ENCODE results near the gene NOL9. TPM values are rescaled to one million over a fixed set of nuclear protein-coding genes. Genes with fewer than 3 reads are reported as not detected.

NOL9 gene
- total RNA-seq, 3 donors from 2014 or later (not counting 1 experiment from before 2014, with no cell fraction given) = 40.7 to 53.3 (median 52.0) TPM

DNA sequence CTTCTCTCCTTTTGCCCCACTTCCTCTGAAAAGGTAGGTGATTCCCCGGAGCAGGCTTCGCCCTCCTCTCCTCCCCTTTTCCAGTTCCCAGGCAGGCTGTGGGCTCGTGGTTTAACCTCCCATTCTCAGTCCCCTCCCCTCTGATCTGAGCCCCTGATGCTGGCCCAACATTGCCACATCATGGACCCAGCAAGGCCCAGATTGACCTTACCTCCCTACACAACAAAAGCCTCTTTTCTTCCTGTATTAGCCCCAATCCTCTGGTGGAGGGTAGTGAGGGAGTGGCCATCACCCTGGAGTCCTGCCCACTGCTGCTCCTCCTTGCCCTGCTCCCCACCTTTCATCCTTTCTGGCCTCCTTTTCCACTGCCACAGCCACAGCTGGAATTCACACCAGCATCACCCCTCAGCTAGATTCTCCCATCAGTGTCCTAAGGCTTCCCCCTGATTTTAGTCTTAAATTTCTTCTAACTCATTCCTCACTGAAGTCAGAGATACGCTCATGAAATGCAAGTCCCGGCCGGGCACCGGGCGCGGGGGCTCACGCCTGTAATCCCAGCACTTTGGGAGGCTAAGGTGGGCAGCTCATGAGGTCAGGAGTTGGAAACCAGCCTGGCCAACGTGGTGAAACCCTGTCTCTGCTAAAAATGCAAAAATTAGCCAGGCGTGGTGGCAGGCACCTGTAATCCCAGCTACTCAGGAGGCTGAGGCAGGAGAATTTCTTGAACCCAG lies 18.5 kb upstream of the NOL9 start:
- Mint-ChIP-seq H3K36me3 (no peaks in the 10 kb centered on the region), H3K27ac (no peak overlapping the region), H3K4me1 (no peaks in the 10 kb centered on the region), H3K9me3 (no peaks in the 10 kb centered on the region), H3K27me3 (ENCODE audit: low read depth in 2 of 2) (peaks cover 7 to 12% of the 10 kb centered on the region in 2 donors), H3K4me3 (no peak overlapping the region)
- intact Hi-C loops (cut with micrococcal nuclease) = no loop called here
- Histone ChIP-seq H3K4me1 (ENCODE audit: control insufficient read depth, insufficient read depth, low read length) (no peaks in the 10 kb centered on the region), H3K4me3 (ENCODE audit: low read length) (no peak overlapping the region), H3K9me3 (ENCODE audit: control insufficient read depth, insufficient read depth, low read length) (no peaks in the 10 kb centered on the region), H3K27ac (ENCODE audit: low read length) (no peak overlapping the region), H3K27me3 (ENCODE audit: control insufficient read depth, insufficient read depth, low read length) (no peaks in the 10 kb centered on the region), H3K36me3 (ENCODE audit: control insufficient read depth, insufficient read depth, low read length) (no peaks in the 10 kb centered on the region)
- no peak for TF ChIP-seq CTCF (IDR thresholded peaks at IDR 0.05)
- WGBS (ENCODE audit: insufficient coverage) = 68% methylated on average over 12 of the region's 12 CpGs
- ATAC-seq (no peak), DNase-seq (no peak)

DNA sequence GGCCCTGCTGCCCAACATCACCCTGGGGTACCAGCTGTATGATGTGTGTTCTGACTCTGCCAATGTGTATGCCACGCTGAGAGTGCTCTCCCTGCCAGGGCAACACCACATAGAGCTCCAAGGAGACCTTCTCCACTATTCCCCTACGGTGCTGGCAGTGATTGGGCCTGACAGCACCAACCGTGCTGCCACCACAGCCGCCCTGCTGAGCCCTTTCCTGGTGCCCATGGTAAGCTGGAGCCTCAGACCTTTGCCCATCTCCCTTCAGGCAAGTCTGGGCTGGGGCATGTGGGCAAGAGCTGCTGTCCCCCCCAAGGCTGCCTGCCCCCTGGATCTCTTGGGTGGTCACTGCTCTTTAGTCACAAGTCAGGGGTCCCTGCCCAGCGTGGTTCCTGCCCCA lies 16.7 kb upstream of the NOL9 start:
- no peak for ATAC-seq
- no peak for DNase-seq
- no peaks in the 10 kb centered on the region for H3K36me3 ChIP-seq (ENCODE audit: control insufficient read depth, insufficient read depth, low read length)
- no peak for TF ChIP-seq CTCF (IDR thresholded peaks at IDR 0.05)
- Mint-ChIP-seq H3K27me3 (ENCODE audit: low read depth in 2 of 2) (peaks cover 7 to 12% of the 10 kb centered on the region in 2 donors), H3K4me3 (no peak overlapping the region), H3K9me3 (no peaks in the 10 kb centered on the region), H3K27ac (no peak overlapping the region), H3K36me3 (no peaks in the 10 kb centered on the region), H3K4me1 (no peaks in the 10 kb centered on the region)
- no peak overlapping the region for H3K27ac ChIP-seq (ENCODE audit: low read length)
- no peak overlapping the region for H3K4me3 ChIP-seq (ENCODE audit: low read length)
- H3K9me3 ChIP-seq (ENCODE audit: control insufficient read depth, insufficient read depth, low read length) = no peaks in the 10 kb centered on the region
- no peaks in the 10 kb centered on the region for H3K4me1 ChIP-seq (ENCODE audit: control insufficient read depth, insufficient read depth, low read length)
- H3K27me3 ChIP-seq (ENCODE audit: control insufficient read depth, insufficient read depth, low read length) = no peaks in the 10 kb centered on the region
- intact Hi-C loops (cut with micrococcal nuclease) = no loop called here
- 73% methylated on average over 5 of the region's 5 CpGs for WGBS (ENCODE audit: insufficient coverage)

GRCh38 chr1:6570100-6570499 lies 15.8 kb upstream of the NOL9 start:
- WGBS (ENCODE audit: insufficient coverage) = 75% methylated on average over 1 of the region's 3 CpGs
- Mint-ChIP-seq H3K27me3 (ENCODE audit: low read depth in 2 of 2) (peaks cover 7 to 12% of the 10 kb centered on the region in 2 donors), H3K4me1 (no peaks in the 10 kb centered on the region), H3K4me3 (no peak overlapping the region), H3K36me3 (no peaks in the 10 kb centered on the region), H3K27ac (no peak overlapping the region), H3K9me3 (no peaks in the 10 kb centered on the region)
- Histone ChIP-seq H3K4me3 (ENCODE audit: low read length) (no peak overlapping the region), H3K9me3 (ENCODE audit: control insufficient read depth, insufficient read depth, low read length) (no peaks in the 10 kb centered on the region), H3K27ac (ENCODE audit: low read length) (no peak overlapping the region), H3K4me1 (ENCODE audit: control insufficient read depth, insufficient read depth, low read length) (no peaks in the 10 kb centered on the region), H3K36me3 (ENCODE audit: control insufficient read depth, insufficient read depth, low read length) (no peaks in the 10 kb centered on the region), H3K27me3 (ENCODE audit: control insufficient read depth, insufficient read depth, low read length) (no peaks in the 10 kb centered on the region)
- no peak for ATAC-seq
- TF ChIP-seq CTCF (IDR thresholded peaks at IDR 0.05) = no peak
- intact Hi-C loops (cut with micrococcal nuclease) = no loop called here
- DNase-seq = no peak

DNA sequence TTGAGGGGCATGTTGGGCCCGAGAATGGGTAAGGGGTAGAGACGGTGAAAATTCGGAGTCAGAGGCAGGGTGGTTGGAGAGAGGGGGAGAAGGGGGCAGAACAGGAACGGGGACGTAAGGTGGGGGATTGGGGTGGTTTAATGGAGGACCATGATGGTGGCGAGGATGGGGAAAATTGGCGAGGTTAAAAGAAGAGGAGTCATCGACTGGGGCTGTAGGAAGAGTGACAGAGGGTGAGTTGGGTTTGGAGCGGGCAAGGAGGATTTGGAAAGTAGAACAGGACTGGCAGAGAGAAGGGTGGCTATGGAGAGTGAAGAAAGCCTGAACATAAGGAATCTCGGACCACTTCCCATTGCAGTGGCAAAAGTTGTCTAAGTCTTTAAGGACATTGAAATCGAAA lies 14.7 kb upstream of the NOL9 start:
- no peak overlapping the region for H3K27ac Mint-ChIP-seq
- no peaks in the 10 kb centered on the region for H3K9me3 ChIP-seq (ENCODE audit: control insufficient read depth, insufficient read depth, low read length)

More for the DNA sequence above, 14.7 kb upstream of the NOL9 start:
- Histone ChIP-seq H3K27ac (ENCODE audit: low read length) (no peak overlapping the region), H3K36me3 (ENCODE audit: control insufficient read depth, insufficient read depth, low read length) (no peaks in the 10 kb centered on the region), H3K4me3 (ENCODE audit: low read length) (no peak overlapping the region), H3K27me3 (ENCODE audit: control insufficient read depth, insufficient read depth, low read length) (no peaks in the 10 kb centered on the region), H3K4me1 (ENCODE audit: control insufficient read depth, insufficient read depth, low read length) (no peaks in the 10 kb centered on the region)
- no peak for TF ChIP-seq CTCF (IDR thresholded peaks at IDR 0.05)
- no peaks in the 10 kb centered on the region for H3K36me3 Mint-ChIP-seq
- no peaks in the 10 kb centered on the region for H3K4me1 Mint-ChIP-seq
- intact Hi-C loops (cut with micrococcal nuclease) = no loop called here
- H3K27me3 Mint-ChIP-seq (ENCODE audit: low read depth in 2 of 2) = peaks cover 7 to 12% of the 10 kb centered on the region in 2 donors
- 89% methylated on average over 11 of the region's 11 CpGs for WGBS (ENCODE audit: insufficient coverage)
- no peak overlapping the region for H3K4me3 Mint-ChIP-seq
- ATAC-seq (no peak), DNase-seq (no peak)
- H3K9me3 Mint-ChIP-seq = no peaks in the 10 kb centered on the region

All from natural killer cell (primary cell).